Esophagus muscularis mucosa (tissue), 2 donors: Measurements from ENCODE around the gene CD59.

ENCODE experiments used
- EP300 ChIP-seq: sonication (generic); formaldehyde crosslinking; IDR thresholded peaks from one replicate; pipeline ENCODE4 v1.6.1; 2017; ENCODE audit warnings: antibody characterized with exemption
- POLR2A ChIP-seq: fragments of 450-650 bp; IDR thresholded peaks from one replicate; pipeline ENCODE4 v1.6.1; 2017; ENCODE audit warnings: antibody characterized with exemption, moderate library complexity, mild to moderate bottlenecking, low read depth

DNA sequence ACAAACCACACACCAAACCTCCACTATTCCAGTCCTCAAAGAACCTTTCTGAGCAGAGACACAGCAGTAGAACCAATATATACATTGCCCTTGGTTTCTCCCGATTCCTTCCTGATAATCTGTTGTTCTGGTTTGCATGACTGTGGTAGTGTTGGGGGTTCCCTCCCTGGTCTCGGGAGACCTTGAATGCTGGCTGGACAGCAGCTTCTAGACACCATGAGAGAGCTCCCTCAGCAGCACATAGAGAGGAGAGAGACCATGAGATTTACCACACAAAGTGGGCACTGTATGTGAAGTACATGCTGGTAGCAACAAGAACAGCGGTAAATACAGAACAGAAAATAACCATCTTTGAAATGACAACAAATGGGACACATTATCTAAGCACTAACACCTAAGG is 38.2 kb downstream of the CD59 start:
- TF ChIP-seq EP300 (no peak), POLR2A (no peak)
